A549 (cell line): ENCODE measurements around the gene CBX4. TPM values are rescaled to one million over a fixed set of nuclear protein-coding genes. Genes with fewer than 3 reads are reported as not detected.

ENCODE experiments used
- ATAC-seq, 2 experiments: fragments of 200-7000 bp in 1 of 2; fragments of >200 bp in 1 of 2; cut with Nextera tagmentation in 1 of 2; cut with Tn5 transposase in 1 of 2; 3 replicates each; pipeline versions ENCODE4 v1.8.0 to v1.9.1; 2018 to 2020; ENCODE audit warnings: mild to moderate bottlenecking in 1 of 2, moderate library complexity in 1 of 2
- CTCF ChIA-PET: fragments of 300-600 bp; sonication (Branson Sonifier 250); formaldehyde crosslinking; extraction: SDS; loops from one replicate; lab custom pipeline; 2021; ENCODE audit warnings: antibody characterized with exemption, inconsistent platforms; lab: Yijun Ruan, JAX
- POLR2A ChIA-PET: fragments of 350-600 bp; formaldehyde crosslinking; extraction: SDS; loops from one replicate; lab custom pipeline; 2021; ENCODE audit warnings: antibody characterized with exemption, inconsistent platforms; lab: Yijun Ruan, JAX
- DNase-seq, 2 experiments: peaks; one replicate each; pipeline versions ENCODE4 v3.0.0 to v3.0.0-alpha.2; 2011 to 2016; ENCODE audit warnings: low read depth in 1 of 2, low spot score in 1 of 2
- FAIRE-seq: peaks from 2 replicates; lab custom pipeline; 2011; peaks lifted over from hg19 to GRCh38; lab: Jason Lieb, UNC
- H3K27ac ChIP-seq, 2 experiments: fragments of >200 bp; sonication (Bioruptor Twin); formaldehyde crosslinking; 3 replicates each; pipeline ENCODE4 v1.5.1; 2016 to 2017
- H3K4me1 ChIP-seq: fragments of >200 bp; sonication (Bioruptor Twin); formaldehyde crosslinking; 3 replicates; pipeline ENCODE4 v1.6.1; 2016
- H3K4me2 ChIP-seq: fragments of >200 bp; sonication (Bioruptor Twin); formaldehyde crosslinking; 3 replicates; pipeline ENCODE4 v1.6.1; 2016
- H3K4me3 ChIP-seq: fragments of >200 bp; sonication (Bioruptor Twin); formaldehyde crosslinking; 3 replicates; pipeline ENCODE4 v1.5.1; 2016
- H3K9me3 ChIP-seq: fragments of >200 bp; sonication (Bioruptor Twin); formaldehyde crosslinking; 3 replicates; pipeline ENCODE4 v1.6.1; 2016
- ATOH8 ChIP-seq: fragments of 250-450 bp; sonication (Bioruptor Pico); IDR thresholded peaks from 2 replicates; pipeline ENCODE4 v1.5.0; 2020; ENCODE audit warnings: low read depth, mild to moderate bottlenecking, moderate library complexity
- CBX8 ChIP-seq: fragments of 200-600 bp; sonication (generic); IDR thresholded peaks from 2 replicates; pipeline ENCODE4 v1.6.1; 2016
- CTCF ChIP-seq: fragments of >200 bp; sonication (Bioruptor Twin); formaldehyde crosslinking; IDR thresholded peaks from 3 replicates; pipeline ENCODE4 v1.5.1; 2016
- EHF ChIP-seq: fragments of 250-450 bp; sonication (Bioruptor Pico); IDR thresholded peaks from 2 replicates; pipeline ENCODE4 v1.5.0; 2020; ENCODE audit warnings: mild to moderate bottlenecking
- FOXS1 ChIP-seq: fragments of 250-450 bp; sonication (Bioruptor Pico); IDR thresholded peaks from 2 replicates; pipeline ENCODE4 v1.5.0; 2020; ENCODE audit warnings: mild to moderate bottlenecking, moderate library complexity
- GATA3 ChIP-seq: IDR thresholded peaks from 2 replicates; pipeline ENCODE4 v1.6.1; 2012; ENCODE audit warnings: borderline replicate concordance
- HOXB5 ChIP-seq: fragments of 250-450 bp; sonication (Bioruptor Pico); IDR thresholded peaks from 2 replicates; pipeline ENCODE4 v1.5.0; 2020; ENCODE audit warnings: mild to moderate bottlenecking, moderate library complexity
- MAFK ChIP-seq: fragments of 450-650 bp; IDR thresholded peaks from 2 replicates; pipeline ENCODE4 v1.6.1; 2014; ENCODE audit not compliant: partially characterized antibody
- NPAS2 ChIP-seq: fragments of 250-450 bp; sonication (Bioruptor Pico); IDR thresholded peaks from 2 replicates; pipeline ENCODE4 v1.8.0; 2022; ENCODE audit warnings: mild to moderate bottlenecking, moderate library complexity, borderline replicate concordance
- POLR2AphosphoS2 ChIP-seq: conservative IDR thresholded peaks from 2 replicates; pipeline ENCODE4 v1.6.1; 2012; ENCODE audit warnings: low read length, improper control_type of control experiment, inconsistent platforms
- RARB ChIP-seq: fragments of 250-450 bp; sonication (Bioruptor Pico); IDR thresholded peaks from 2 replicates; pipeline ENCODE4 v1.8.0; 2021; ENCODE audit warnings: mild to moderate bottlenecking, moderate library complexity
- REST ChIP-seq: fragments of 200-600 bp; sonication (generic); IDR thresholded peaks from 2 replicates; pipeline ENCODE4 v1.6.1; 2016; ENCODE audit warnings: antibody characterized with exemption, mild to moderate bottlenecking, moderate library complexity
- RFX5 ChIP-seq: fragments of 450-650 bp; IDR thresholded peaks from 2 replicates; pipeline ENCODE4 v1.7.1; 2014; ENCODE audit warnings: antibody characterized with exemption, mild to moderate bottlenecking, moderate library complexity
- RNF2 ChIP-seq: fragments of 200-600 bp; sonication (generic); IDR thresholded peaks from 2 replicates; pipeline ENCODE4 v1.6.1; 2016; ENCODE audit warnings: low read depth, mild to moderate bottlenecking, antibody characterized with exemption, moderate library complexity, borderline replicate concordance
- SMC3 ChIP-seq: fragments of >200 bp; sonication (Bioruptor Twin); formaldehyde crosslinking; IDR thresholded peaks from 3 replicates; pipeline ENCODE4 v1.6.1; 2018; ENCODE audit warnings: inconsistent platforms
- TP53 ChIP-seq: fragments of 250-450 bp; sonication (Bioruptor Pico); IDR thresholded peaks from 2 replicates; pipeline ENCODE4 v1.5.0; 2021; ENCODE audit warnings: mild to moderate bottlenecking, moderate library complexity
- ZNF302 ChIP-seq: fragments of 250-450 bp; sonication (Bioruptor Pico); IDR thresholded peaks from 2 replicates; pipeline ENCODE4 v1.9.0; 2021; ENCODE audit warnings: inconsistent platforms, mild to moderate bottlenecking, moderate library complexity
- ZSCAN20 ChIP-seq: fragments of 250-450 bp; sonication (Bioruptor Pico); IDR thresholded peaks from 2 replicates; pipeline ENCODE4 v1.8.0; 2022; ENCODE audit warnings: mild to moderate bottlenecking, moderate library complexity
- WGBS: methylation state at CpG from one replicate; pipeline ENCODE4 v1.1.6; 2017; ENCODE audit errors: missing lambda C conversion rate; 5-methylcytosine and 5-hydroxymethylcytosine counted together
- polyA plus RNA-seq, 4 experiments: library from polyadenylated mRNA; depleted of rRNA in 3 of 4; stranded (reverse); fragments of >200 nt; fragmentation: RNase III in 1 of 4; extraction: RNeasy Plus Mini Kit Qiagen cat#74134 plus additional on column Dnase treatment in 1 of 4; gene quantifications; 2 replicates in 3 of 4; 3 replicates in 1 of 4; pipeline ENCODE4 v1.2.3, GENCODE V29; 2011 to 2017

Gene CBX4
- polyA plus RNA-seq, 2 of the 4 experiments (the other 2 are of a cell fraction), result 31.0 to 34.1 TPM

- TF ChIP-seq ZNF302 (CRISPR knock-in tag) (no peak), RNF2 (0 out of 2 replicates have a peak, but pooled peaks have one; percentile 46), NPAS2 (CRISPR knock-in tag) (no peak), RARB (no peak), EHF (CRISPR knock-in tag) (0 out of 2 replicates have a peak, but pooled peaks have one; percentile 54), RFX5 (no peak), MAFK (no peak), ZSCAN20 (0 out of 2 replicates have a peak, but pooled peaks have one; percentile 45), CBX8 (no peak), ATOH8 (0 out of 2 replicates have a peak, but pooled peaks have one; percentile 24), POLR2AphosphoS2 (no peak), TP53 (no peak), HOXB5 (CRISPR knock-in tag) (0 out of 2 replicates have a peak, but pooled peaks have one; percentile 44)
Observed at GRCh38 chr17:79843816-79844800, 4.9 kb upstream of the CBX4 start (continued).

GRCh38 chr17:79843474-79843815 is 4.2 kb upstream of the CBX4 start:
- TF ChIP-seq REST (no peak), FOXS1 (CRISPR knock-in tag) (no peak), CTCF (no peak), ZNF302 (CRISPR knock-in tag) (no peak), GATA3 (no peak), SMC3 (no peak)
- no peak for ATAC-seq
- WGBS, result 79% methylated on average over 31 of the region's 39 CpGs
- no peak for FAIRE-seq
- POLR2A ChIA-PET, result interaction anchor here (0.6 to 1.9 kb wide), 3 partner anchors 31 to 46 kb away, joined by 3 to 6 read pairs (median 5); partner anchors contain the start of gene CBX8
- CTCF ChIA-PET, result interaction anchor here (0.7 to 15.4 kb wide), 15 partner anchors 7 to 150 kb away, joined by 3 to 238 read pairs (median 10); no protein-coding TSS in a partner anchor
- no peak for DNase-seq
- Histone ChIP-seq H3K4me3 (peak overlapping the region; percentile 53), H3K4me1 (peaks cover 41% of the 10 kb centered on the region), H3K27ac (peak overlapping the region; percentile 94 to 98), H3K4me2 (peak overlapping the region; percentile 97), H3K9me3 (no peaks in the 10 kb centered on the region)
